Measurements from ENCODE around the gene MYO3A.
"Not testable (repeated sequence)": the region's sequence is repeated elsewhere in the genome, so short reads cannot be mapped to it uniquely, and the experiment has no call there.

Gene MYO3A

GRCh38 chr10:25966844-25967243 is 32.8 kb downstream of the MYO3A start:
- in situ Hi-C loops (cut with MboI; ENCODE audit: low pct_unique_long_range_greater_than_20kb, low sequenced_read_pairs), result no loop called here
- no peak for DNase-seq

- in situ Hi-C loops (cut with MboI; ENCODE audit: low pct_unique_long_range_greater_than_20kb, low sequenced_read_pairs), result no loop called here
- DNase-seq, result no peak
Measured at GRCh38 chr10:25972631-25973030, 38.6 kb downstream of the MYO3A start.

GRCh38 chr10:25974897-25975459 is 40.9 kb downstream of the MYO3A start:
- no peak for DNase-seq
- in situ Hi-C loops (cut with MboI; ENCODE audit: low pct_unique_long_range_greater_than_20kb, low sequenced_read_pairs), result no loop called here

- no peak for DNase-seq
- in situ Hi-C loops (cut with MboI; ENCODE audit: low pct_unique_long_range_greater_than_20kb, low sequenced_read_pairs), result no loop called here
Measured at GRCh38 chr10:25978771-25979170, 44.7 kb downstream of the MYO3A start.

GRCh38 chr10:25982107-25982506 is 48.1 kb downstream of the MYO3A start:
- in situ Hi-C loops (cut with MboI; ENCODE audit: low pct_unique_long_range_greater_than_20kb, low sequenced_read_pairs), result no loop called here
- no peak for DNase-seq

- in situ Hi-C loops (cut with MboI; ENCODE audit: low pct_unique_long_range_greater_than_20kb, low sequenced_read_pairs), result no loop called here
- DNase-seq, result no peak
Measured at GRCh38 chr10:25988583-25988982, 54.6 kb downstream of the MYO3A start.

DNA sequence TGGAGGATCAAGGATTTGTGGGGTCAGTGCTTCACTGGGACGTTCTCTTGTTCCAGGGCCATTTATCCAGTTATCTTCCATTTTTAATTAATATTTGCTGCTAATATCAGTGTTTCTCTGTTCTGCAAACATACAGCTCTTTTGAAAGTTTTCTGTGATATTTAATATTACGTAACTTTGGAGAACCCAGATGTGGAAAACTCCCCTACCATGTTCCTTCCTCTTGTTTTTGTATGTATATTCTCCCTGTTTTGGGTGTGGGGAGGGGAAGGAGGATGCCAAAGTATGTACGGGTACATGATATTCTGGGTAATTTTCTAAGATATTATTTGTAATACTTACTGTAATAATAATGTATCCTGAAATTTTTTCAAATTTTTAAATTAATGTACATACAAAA is 55.9 kb downstream of the MYO3A start:
- in situ Hi-C loops (cut with MboI; ENCODE audit: low pct_unique_long_range_greater_than_20kb, low sequenced_read_pairs), result no loop called here

GRCh38 chr10:25999295-25999981 is 65.4 kb downstream of the MYO3A start:
- in situ Hi-C loops (cut with MboI; ENCODE audit: low pct_unique_long_range_greater_than_20kb, low sequenced_read_pairs), result no loop called here
- DNase-seq, result no peak

More for the DNA sequence above, 55.9 kb downstream of the MYO3A start:
- no peak for DNase-seq

DNA sequence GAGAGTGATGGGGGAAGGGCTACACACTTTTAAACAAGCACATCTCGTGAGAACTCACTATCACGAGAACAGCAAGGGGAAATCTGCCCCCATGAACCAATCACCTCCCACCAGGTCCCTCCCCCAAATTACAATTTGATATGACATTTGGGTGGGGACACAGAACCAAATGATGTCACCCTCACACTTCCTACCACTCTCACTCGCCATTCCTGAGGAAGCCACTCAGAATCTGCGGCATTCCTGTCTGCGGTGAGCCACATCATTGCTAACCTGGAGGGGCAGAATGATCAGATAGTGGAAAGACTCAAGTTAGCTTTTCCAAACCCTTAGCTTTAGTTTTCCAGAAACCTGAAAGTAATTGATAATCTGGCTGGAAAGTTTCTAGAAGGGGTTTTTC is 66.9 kb downstream of the MYO3A start:
- in situ Hi-C loops (cut with MboI; ENCODE audit: low pct_unique_long_range_greater_than_20kb, low sequenced_read_pairs), result no loop called here
- no peak for DNase-seq

GRCh38 chr10:26002466-26002865 is 68.4 kb downstream of the MYO3A start:
- DNase-seq; in situ Hi-C loops (cut with MboI; ENCODE audit: low pct_unique_long_range_greater_than_20kb, low sequenced_read_pairs): not testable (repeated sequence)

DNA sequence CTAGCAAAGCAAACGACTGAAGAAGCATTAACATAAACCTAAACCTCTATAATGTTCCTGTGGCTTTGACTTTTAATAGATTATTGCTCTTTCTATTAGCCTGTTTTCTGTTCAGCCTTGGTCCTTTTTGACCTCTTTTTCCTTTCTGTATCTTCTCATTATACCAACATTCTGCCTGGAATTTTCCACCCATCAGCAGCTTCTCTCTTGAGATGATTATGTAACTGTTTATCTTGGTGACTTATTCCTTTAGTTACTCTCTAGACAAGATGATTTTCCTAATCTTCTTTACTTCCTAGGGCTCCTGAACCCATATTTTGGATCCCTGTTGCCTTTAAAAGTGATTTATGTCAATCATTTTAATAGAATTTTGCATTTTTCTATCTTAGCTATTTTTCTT is 81.1 kb downstream of the MYO3A start:
- in situ Hi-C loops (cut with MboI; ENCODE audit: low pct_unique_long_range_greater_than_20kb, low sequenced_read_pairs), result no loop called here

GRCh38 chr10:26022831-26023230 is 88.8 kb downstream of the MYO3A start:
- in situ Hi-C loops (cut with MboI; ENCODE audit: low pct_unique_long_range_greater_than_20kb, low sequenced_read_pairs), result no loop called here

More for the DNA sequence above, 81.1 kb downstream of the MYO3A start:
- DNase-seq, result no peak

DNA sequence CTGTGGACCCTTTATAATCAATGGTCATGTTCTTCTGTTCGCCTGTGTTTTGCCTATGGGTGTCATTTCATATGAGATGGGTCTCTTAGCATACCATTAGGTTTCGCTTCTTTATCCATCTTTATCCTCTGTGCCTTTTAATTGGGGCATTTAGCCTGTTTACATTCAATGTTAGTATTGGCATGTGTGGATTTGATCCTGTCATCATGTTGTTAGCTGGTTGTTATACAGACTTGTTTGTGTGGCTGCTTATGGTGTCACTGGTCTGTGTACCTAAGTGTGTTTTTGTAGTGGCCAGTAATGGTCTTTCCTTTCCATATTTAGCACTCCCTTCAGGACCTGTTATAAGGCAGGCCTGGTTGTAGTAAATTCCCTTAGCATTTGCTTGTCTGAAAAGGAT is 90.3 kb downstream of the MYO3A start:
- in situ Hi-C loops (cut with MboI; ENCODE audit: low pct_unique_long_range_greater_than_20kb, low sequenced_read_pairs), result no loop called here

More at GRCh38 chr10:26022831-26023230, 88.8 kb downstream of the MYO3A start:
- no peak for DNase-seq

DNA sequence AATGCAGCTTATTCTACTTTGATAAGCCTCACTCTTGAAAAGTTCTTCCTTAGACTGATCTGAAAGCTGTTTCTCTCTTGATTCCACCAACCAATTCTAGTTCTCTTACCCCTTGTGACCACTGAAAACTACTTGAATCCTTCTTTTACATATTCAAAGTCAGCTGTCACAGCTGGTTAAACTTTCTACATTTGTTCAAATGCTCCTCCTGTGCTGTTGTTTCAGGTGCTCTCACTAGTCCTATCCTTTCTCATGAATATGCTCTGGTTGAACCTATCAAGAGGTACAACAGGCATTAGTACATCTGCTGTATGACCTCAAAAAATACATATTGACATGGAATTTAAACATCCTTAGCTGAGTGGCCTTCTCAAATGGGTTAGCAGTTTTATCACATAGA is 91.5 kb downstream of the MYO3A start:
- no peak for DNase-seq

More for the DNA sequence above, 90.3 kb downstream of the MYO3A start:
- no peak for DNase-seq

GRCh38 chr10:26029858-26030257 is 95.8 kb downstream of the MYO3A start:
- DNase-seq, result no peak

More for the DNA sequence above, 91.5 kb downstream of the MYO3A start:
- in situ Hi-C loops (cut with MboI; ENCODE audit: low pct_unique_long_range_greater_than_20kb, low sequenced_read_pairs), result no loop called here

DNA sequence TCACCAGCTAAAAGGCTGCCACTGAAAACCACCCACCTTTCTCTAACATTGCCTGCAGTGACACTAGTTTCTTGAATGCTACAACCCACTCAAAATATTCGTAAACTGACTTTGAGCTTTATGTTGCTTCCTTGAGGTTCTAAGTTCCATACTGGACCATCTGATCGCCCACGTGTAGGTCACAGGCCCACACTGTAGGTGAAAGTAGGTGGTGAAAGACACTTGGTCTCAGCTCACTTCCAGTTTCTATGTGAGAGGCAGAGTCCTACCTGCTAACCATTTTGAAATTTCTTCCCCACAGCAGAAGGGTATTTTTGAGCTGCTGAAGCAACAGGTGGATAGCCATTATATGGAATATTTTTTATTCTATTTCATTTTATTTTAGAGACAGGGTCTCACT is 97.3 kb downstream of the MYO3A start:
- in situ Hi-C loops (cut with MboI; ENCODE audit: low pct_unique_long_range_greater_than_20kb, low sequenced_read_pairs), result no loop called here

More at GRCh38 chr10:26029858-26030257, 95.8 kb downstream of the MYO3A start:
- in situ Hi-C loops (cut with MboI; ENCODE audit: low pct_unique_long_range_greater_than_20kb, low sequenced_read_pairs), result no loop called here

GRCh38 chr10:26043469-26043868 is 109.4 kb downstream of the MYO3A start:
- no peak for DNase-seq
- in situ Hi-C loops (cut with MboI; ENCODE audit: low pct_unique_long_range_greater_than_20kb, low sequenced_read_pairs), result no loop called here

More for the DNA sequence above, 97.3 kb downstream of the MYO3A start:
- no peak for DNase-seq

- in situ Hi-C loops (cut with MboI; ENCODE audit: low pct_unique_long_range_greater_than_20kb, low sequenced_read_pairs), result no loop called here
- DNase-seq, result no peak
Measured at GRCh38 chr10:26044141-26044749, 110.2 kb downstream of the MYO3A start.

DNA sequence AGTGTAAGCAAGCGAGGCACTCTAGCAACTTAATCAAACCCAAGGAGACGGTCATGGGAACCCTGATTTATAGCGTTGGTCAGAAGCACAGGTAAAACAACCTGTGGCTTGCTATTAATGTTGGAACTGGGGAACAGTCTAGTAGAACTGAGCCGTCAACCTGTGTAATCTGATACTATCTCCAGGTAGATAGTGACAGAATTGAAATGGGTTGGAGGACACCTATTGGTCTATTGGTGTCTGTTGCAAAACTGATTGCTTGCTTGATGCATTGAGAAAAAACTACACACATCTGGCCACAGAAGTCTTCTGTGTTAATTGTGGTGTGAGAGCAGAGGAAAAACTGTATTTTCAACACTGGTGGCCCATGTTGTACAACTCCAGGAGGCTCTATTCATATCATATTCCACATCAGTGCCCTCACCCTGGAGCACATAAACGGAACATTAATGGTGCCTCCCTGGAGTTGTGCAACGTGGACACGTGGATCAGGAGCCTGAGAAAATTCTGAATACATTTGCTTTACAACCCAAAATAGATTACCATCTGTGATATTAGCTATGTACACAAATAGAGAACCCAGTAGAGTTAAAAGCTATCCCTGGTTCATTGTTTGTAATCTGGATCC is 112.2 kb downstream of the MYO3A start:
- no peak for DNase-seq
- in situ Hi-C loops (cut with MboI; ENCODE audit: low pct_unique_long_range_greater_than_20kb, low sequenced_read_pairs), result no loop called here

GRCh38 chr10:26048756-26049155 is 114.7 kb downstream of the MYO3A start:
- in situ Hi-C loops (cut with MboI; ENCODE audit: low pct_unique_long_range_greater_than_20kb, low sequenced_read_pairs), result no loop called here
- no peak for DNase-seq
